ENCODE results near the gene ELOA. TPM values are rescaled to one million over a fixed set of nuclear protein-coding genes. Genes with fewer than 3 reads are reported as not detected.
A peak's percentile ranks its signal among the peaks of the same experiment; 100 is the strongest.

Gene ELOA
- total and polyA plus RNA-seq, 2 of the 13 experiments (the other 11 are each of a cell fraction or from before 2014, with no cell fraction given): 14.2 to 28.5 TPM

- TF ChIP-seq ZBTB2 (CRISPR knock-in tag; IDR thresholded peaks at IDR 0.05; ENCODE audit: low read depth): peak; percentile 62; the same call in 1 of the 2 replicates
- TF ChIP-seq SKIL (CRISPR knock-in tag; IDR thresholded peaks at IDR 0.05; ENCODE audit: borderline replicate concordance): no peak
- TF ChIP-seq YEATS2 (CRISPR knock-in tag; IDR thresholded peaks at IDR 0.05; ENCODE audit: borderline replicate concordance): peak; percentile 80; the same call in 1 of the 2 replicates
- no peak for TF ChIP-seq CBX1 (IDR thresholded peaks at IDR 0.05; ENCODE audit: low read depth)
- TF ChIP-seq ZNF547 (CRISPR knock-in tag; IDR thresholded peaks at IDR 0.05): peak; percentile 37; the same call in 1 of the 2 replicates
- TF ChIP-seq SMAD3 (CRISPR knock-in tag; IDR thresholded peaks at IDR 0.05): no peak
- no peak for TF ChIP-seq ZSCAN29 (CRISPR knock-in tag; conservative IDR thresholded peaks at IDR 0.05)
- TF ChIP-seq TBX2 (CRISPR knock-in tag; IDR thresholded peaks at IDR 0.05; ENCODE audit: borderline replicate concordance): peak; percentile 56; the same call in 1 of the 2 replicates
- TF ChIP-seq TAF1 (CRISPR knock-in tag; IDR thresholded peaks at IDR 0.05): peak; percentile 88
- no peak for TF ChIP-seq MAF1 (CRISPR knock-in tag; IDR thresholded peaks at IDR 0.05; ENCODE audit: borderline replicate concordance)
- peak; percentile 67; the same call in 1 of the 2 replicates for TF ChIP-seq CBFB (CRISPR knock-in tag; IDR thresholded peaks at IDR 0.05)
- no peak for TF ChIP-seq ZNF746 (CRISPR knock-in tag; IDR thresholded peaks at IDR 0.05)
- peak; percentile 77 for TF ChIP-seq MYC (CRISPR knock-in tag; IDR thresholded peaks at IDR 0.05; ENCODE audit: borderline replicate concordance)
- no peak for TF ChIP-seq MEF2D (CRISPR knock-in tag; IDR thresholded peaks at IDR 0.05)
- TF ChIP-seq REPIN1 (CRISPR knock-in tag; IDR thresholded peaks at IDR 0.05; ENCODE audit: borderline replicate concordance, low read depth): 0 out of 2 replicates have a peak, but pooled peaks have one; percentile 35
- no peak for TF ChIP-seq NRL (CRISPR knock-in tag; IDR thresholded peaks at IDR 0.05; ENCODE audit: borderline replicate concordance)
- no peak for TF ChIP-seq NFE2L2 (IDR thresholded peaks at IDR 0.05; ENCODE audit: low read length)
- TF ChIP-seq ATF3 (CRISPR knock-in tag; IDR thresholded peaks at IDR 0.05): 0 out of 2 replicates have a peak, but pooled peaks have one; percentile 26
- peak; percentile 99 for TF ChIP-seq PHF8 (CRISPR knock-in tag; IDR thresholded peaks at IDR 0.05)
- TF ChIP-seq EED (CRISPR knock-in tag; IDR thresholded peaks at IDR 0.05): peak; percentile 47; the same call in 1 of the 2 replicates
- no peak for TF ChIP-seq ZNF724P (CRISPR knock-in tag; IDR thresholded peaks at IDR 0.05; ENCODE audit: borderline replicate concordance)
- TF ChIP-seq CHCHD3 (CRISPR knock-in tag; IDR thresholded peaks at IDR 0.05): no peak; the same call in 1 of the 2 replicates
These were observed at the start of gene ELOA (continued) for GRCh38 chr1:23743287-23744152.
